Keratinocyte (primary cell): ENCODE data around the gene ACOXL. TPM values are rescaled to one million over a fixed set of nuclear protein-coding genes. Genes with fewer than 3 reads are reported as not detected.

Experiments used
- DNase-seq: peaks from one replicate; pipeline ENCODE4 v3.0.0-alpha.2; 2011; ENCODE audit warnings: low read depth, missing footprints, low spot score
- FAIRE-seq: peaks from 2 replicates; lab custom pipeline; 2011; peaks lifted over from hg19 to GRCh38; lab: Jason Lieb, UNC
- H2AFZ ChIP-seq: 2 replicates; pipeline ENCODE4 v1.6.0; 2012; ENCODE audit warnings: low read length, control low read depth, inconsistent platforms; ENCODE audit not compliant: control insufficient read depth
- H3K27ac ChIP-seq: 2 replicates; pipeline ENCODE4 v1.5.1; 2011; ENCODE audit warnings: low read length; ENCODE audit not compliant: control insufficient read depth, insufficient read depth
- H3K27me3 ChIP-seq: 3 replicates; pipeline ENCODE4 v1.6.0; 2011; ENCODE audit warnings: low read length; ENCODE audit not compliant: control insufficient read depth, insufficient read depth; ENCODE audit errors: extremely low read depth
- H3K36me3 ChIP-seq, 2 experiments: 2 replicates in 1 of 2; 3 replicates in 1 of 2; pipeline ENCODE4 v1.5.1; 2011; ENCODE audit warnings: low read length in 2 of 2, mild to moderate bottlenecking in 1 of 2; ENCODE audit not compliant: control insufficient read depth in 2 of 2, insufficient read depth in 2 of 2; ENCODE audit errors: extremely low read depth in 1 of 2
- H3K4me1 ChIP-seq: 3 replicates; pipeline ENCODE4 v1.5.1; 2011; ENCODE audit warnings: low read length; ENCODE audit not compliant: control insufficient read depth, insufficient read depth; ENCODE audit errors: extremely low read depth
- H3K4me2 ChIP-seq: 3 replicates; pipeline ENCODE4 v1.6.0; 2011; ENCODE audit warnings: low read depth, low read length; ENCODE audit not compliant: control insufficient read depth, insufficient read depth; ENCODE audit errors: extremely low read depth
- H3K4me3 ChIP-seq, 3 experiments: fragments of 200-600 bp in 1 of 3; sonication (generic) in 1 of 3; 2 replicates in 2 of 3; 3 replicates in 1 of 3; pipeline ENCODE4 v1.5.1; 2011 to 2016; ENCODE audit warnings: low read length in 3 of 3, mild to moderate bottlenecking in 3 of 3, control low read depth in 2 of 3, inconsistent platforms in 1 of 3, low read depth in 1 of 3, mixed read lengths in 1 of 3, mixed run types in 1 of 3, moderate library complexity in 1 of 3; ENCODE audit not compliant: control insufficient read depth in 2 of 3, insufficient read depth in 2 of 3; ENCODE audit errors: extremely low read depth in 1 of 3
- H3K79me2 ChIP-seq: 2 replicates; pipeline ENCODE4 v1.6.0; 2012; ENCODE audit warnings: low read length; ENCODE audit not compliant: control insufficient read depth, insufficient read depth
- H3K9ac ChIP-seq: 3 replicates; pipeline ENCODE4 v1.6.0; 2011; ENCODE audit warnings: low read length; ENCODE audit not compliant: control insufficient read depth, insufficient read depth; ENCODE audit errors: extremely low read depth
- H3K9me1 ChIP-seq: 3 replicates; pipeline ENCODE4 v1.6.0; 2011; ENCODE audit warnings: low read length; ENCODE audit not compliant: control insufficient read depth, insufficient read depth; ENCODE audit errors: extremely low read depth
- H3K9me3 ChIP-seq: 2 replicates; pipeline ENCODE4 v1.5.1; 2012; ENCODE audit warnings: low read depth, low read length; ENCODE audit not compliant: control insufficient read depth
- H4K20me1 ChIP-seq: 3 replicates; pipeline ENCODE4 v1.6.0; 2011; ENCODE audit warnings: low read length; ENCODE audit not compliant: control insufficient read depth, insufficient read depth; ENCODE audit errors: extremely low read depth
- CTCF ChIP-seq, 3 experiments: IDR thresholded peaks in 1 of 3; conservative IDR thresholded peaks in 1 of 3; optimal IDR thresholded peaks in 1 of 3; 2 replicates in 2 of 3; 3 replicates in 1 of 3; pipeline versions ENCODE3 to v1.5.1; 2011; ENCODE audit warnings: low read length in 3 of 3, mild to moderate bottlenecking in 3 of 3, moderate library complexity in 2 of 3, control low read depth in 1 of 3, inconsistent platforms in 1 of 3; ENCODE audit not compliant: insufficient read depth in 2 of 3; ENCODE audit errors: extremely low read depth in 1 of 3
- EZH2 ChIP-seq: IDR thresholded peaks from one replicate; pipeline ENCODE4 v1.6.1; 2012; ENCODE audit warnings: inconsistent platforms, mild to moderate bottlenecking, low read length, moderate library complexity
- dilution Hi-C: fragments of 300-500 bp; cut with MboI; formaldehyde crosslinking; loops from one replicate; pipeline ENCODE4 v1.7.0; 2020; ENCODE audit warnings: low sequenced_read_pairs; ENCODE audit not compliant: extremely low pct_ligation_motif_present
- polyA plus RNA-seq, 5 experiments: library from polyadenylated mRNA; depleted of rRNA in 3 of 5; stranded (reverse) in 3 of 5; stranded (forward) in 1 of 5; unstranded in 1 of 5; fragments of >200 nt; gene quantifications; 1 replicate in 1 of 5; 2 replicates in 3 of 5; 3 replicates in 1 of 5; pipeline versions ENCODE4 v1.2.1 to v1.2.3, GENCODE V29; 2011 to 2012; ENCODE audit warnings: missing spikeins in 2 of 5, low read depth in 1 of 5, low replicate concordance in 1 of 5

ACOXL gene
- polyA plus RNA-seq, 1 donor (not counting 4 experiments of a cell fraction or from before 2014, with no cell fraction given): 0.04 TPM

- DNase-seq (no peak), FAIRE-seq (no peak)
- Histone ChIP-seq H2AFZ (no peak overlapping the region), H4K20me1 (no peaks in the 10 kb centered on the region), H3K79me2 (no peaks in the 10 kb centered on the region), H3K27ac (no peak overlapping the region), H3K36me3 (no peaks in the 10 kb centered on the region), H3K4me1 (no peaks in the 10 kb centered on the region), H3K9me3 (peaks cover 2% of the 10 kb centered on the region), H3K4me2 (no peak overlapping the region), H3K4me3 (no peak overlapping the region), H3K9me1 (no peaks in the 10 kb centered on the region), H3K9ac (no peak overlapping the region), H3K27me3 (no peaks in the 10 kb centered on the region)
- dilution Hi-C loops: no loop called here
- no peak for TF ChIP-seq CTCF (optimal IDR thresholded peaks at IDR 0.05 in 1 of 3, IDR thresholded peaks at IDR 0.05 in 1 of 3, conservative IDR thresholded peaks at IDR 0.05 in 1 of 3; ENCODE audit: extremely low read depth in 1 of 3, insufficient read depth in 2 of 3, low read length in 3 of 3)
- no peak for TF ChIP-seq EZH2
Observed at GRCh38 chr2:110927526-110927925, 195.2 kb downstream of the ACOXL start.

DNA sequence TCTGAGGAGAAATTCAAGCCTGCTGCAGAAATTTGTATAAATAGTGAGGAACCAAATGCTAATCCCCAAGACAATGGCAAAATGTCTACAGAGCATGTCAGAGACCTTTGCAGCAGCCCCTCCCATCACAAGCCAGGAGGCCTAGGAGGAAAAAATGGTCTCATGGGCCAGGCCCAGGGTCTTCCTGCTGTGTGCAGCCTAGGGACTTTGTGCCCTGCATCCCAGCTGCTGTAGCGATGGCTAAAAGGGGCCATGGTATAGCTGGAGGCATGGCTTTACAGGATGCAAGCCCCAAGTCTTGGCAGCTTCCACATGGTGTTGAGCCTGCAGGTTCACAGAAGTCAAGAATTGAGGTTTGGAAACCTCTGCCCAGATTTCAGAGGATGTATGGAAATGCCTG lies 197.2 kb downstream of the ACOXL start:
- H3K4me1 ChIP-seq: no peaks in the 10 kb centered on the region
- H3K9me1 ChIP-seq: no peaks in the 10 kb centered on the region
- H3K36me3 ChIP-seq: no peaks in the 10 kb centered on the region
- H3K79me2 ChIP-seq: no peaks in the 10 kb centered on the region
- H3K4me2 ChIP-seq: no peak overlapping the region
- TF ChIP-seq EZH2: no peak
- TF ChIP-seq CTCF (optimal IDR thresholded peaks at IDR 0.05 in 1 of 3, IDR thresholded peaks at IDR 0.05 in 1 of 3, conservative IDR thresholded peaks at IDR 0.05 in 1 of 3; ENCODE audit: extremely low read depth in 1 of 3, insufficient read depth in 2 of 3, low read length in 3 of 3): no peak
- FAIRE-seq (no peak), DNase-seq (no peak)
- no peak overlapping the region for H3K9ac ChIP-seq
- no peak overlapping the region for H3K4me3 ChIP-seq
- peaks cover 2% of the 10 kb centered on the region for H3K9me3 ChIP-seq
- dilution Hi-C loops: no loop called here
- no peak overlapping the region for H2AFZ ChIP-seq
- H3K27ac ChIP-seq: no peak overlapping the region
- no peaks in the 10 kb centered on the region for H4K20me1 ChIP-seq
- H3K27me3 ChIP-seq: no peaks in the 10 kb centered on the region
